A172 (cell line): ENCODE data around the gene GAGE13. TPM values are rescaled to one million over a fixed set of nuclear protein-coding genes. Genes with fewer than 3 reads are reported as not detected.
"Not testable (repeated sequence)": the region's sequence is repeated elsewhere in the genome, so short reads cannot be mapped to it uniquely, and the experiment has no call there.

Source experiments
- DNase-seq: peaks from one replicate; pipeline ENCODE4 v3.0.0-alpha.2; 2015; ENCODE audit warnings: low spot score
- total RNA-seq: library from RNA; depleted of rRNA; stranded (reverse); fragments of >200 nt; shearing (Covaris generic); gene quantifications from 2 replicates; pipeline ENCODE4 v1.2.3, GENCODE V29; 2014; rRNA removed

Gene GAGE13
- total RNA-seq, 1 experiment from 2014 or later: not detected

- DNase-seq: not testable (repeated sequence)
These were observed 961 bp upstream of the GAGE13 start for GRCh38 chrX:49330421-49330820.

- DNase-seq: not testable (repeated sequence)
These were observed 459 bp downstream of the GAGE13 start for GRCh38 chrX:49331841-49332240.

GRCh38 chrX:49341449-49341848, 10.1 kb downstream of the GAGE13 start:
- DNase-seq: not testable (repeated sequence)

- not testable (repeated sequence) for DNase-seq
These were observed 13.3 kb downstream of the GAGE13 start for GRCh38 chrX:49344496-49345175.

- not testable (repeated sequence) for DNase-seq
These were observed 14.0 kb downstream of the GAGE13 start for GRCh38 chrX:49345402-49345801.

GRCh38 chrX:49346150-49346549, 14.8 kb downstream of the GAGE13 start:
- not testable (repeated sequence) for DNase-seq

Other genes with a start within 250 kb of the GAGE13 start
- gene GPKOW, start 207.8 kb upstream of the GAGE13 start, total RNA-seq: 41.9 and 42.4 TPM in 2 replicates
- 0.36 and 1.8 TPM in 2 replicates for gene MAGIX, start 168.8 kb upstream of the GAGE13 start, total RNA-seq
- gene PLP2, start 159.7 kb upstream of the GAGE13 start, total RNA-seq: 70.3 and 80.8 TPM in 2 replicates
- gene PRICKLE3, start 145.2 kb upstream of the GAGE13 start, total RNA-seq: 2.8 and 2.9 TPM in 2 replicates
- 0.05 and 0.48 TPM in 2 replicates for gene SYP, start 131.4 kb upstream of the GAGE13 start, total RNA-seq
- gene CACNA1F, start 98.2 kb upstream of the GAGE13 start, total RNA-seq: not detected in 2 replicates
- gene CCDC22, start 96.1 kb upstream of the GAGE13 start, total RNA-seq: 15.0 and 16.8 TPM in 2 replicates
- gene FOXP3, start 66.9 kb upstream of the GAGE13 start, total RNA-seq: not detected in 2 replicates
- gene PPP1R3F, start 61.8 kb upstream of the GAGE13 start, total RNA-seq: 8.0 and 11.1 TPM in 2 replicates
- not detected in 2 replicates for gene GAGE10, start 27.9 kb upstream of the GAGE13 start, total RNA-seq
- gene GAGE12J, start 9.5 kb upstream of the GAGE13 start, total RNA-seq: not detected in 2 replicates
- not detected in 2 replicates for gene GAGE12C, start 200.6 kb downstream of the GAGE13 start, total RNA-seq
- not detected in 2 replicates for gene GAGE12D, start 210.2 kb downstream of the GAGE13 start, total RNA-seq
- not detected in 2 replicates for gene GAGE12E, start 219.7 kb downstream of the GAGE13 start, total RNA-seq
- gene GAGE12F, start 229.3 kb downstream of the GAGE13 start, total RNA-seq: 0.71 and 1.1 TPM in 2 replicates
- not detected in 2 replicates for gene GAGE12G, start 238.8 kb downstream of the GAGE13 start, total RNA-seq
- not detected in 2 replicates for gene GAGE12H, start 248.4 kb downstream of the GAGE13 start, total RNA-seq